SKM-1 treated with dmso at 0.1 percent for 144 hours (cell line): Measurements from ENCODE around the gene PITPNM1.
A peak's percentile ranks its signal among the peaks of the same experiment; 100 is the strongest.
"Not testable (repeated sequence)": the region's sequence is repeated elsewhere in the genome, so short reads cannot be mapped to it uniquely, and the experiment has no call there.

Experiments
- DNase-seq: peaks from one replicate; lab custom pipeline; 2025; ENCODE audit not compliant: unreplicated experiment; lab: John Stamatoyannopoulos, UW

PITPNM1 gene

GRCh38 chr11:67523556-67524479 lies 18.7 kb upstream of the PITPNM1 start:
- no peak for DNase-seq

- no peak for DNase-seq
These were observed 17.8 kb upstream of the PITPNM1 start, which contains the start of gene CABP2 for GRCh38 chr11:67522844-67523555. TSS of gene CABP2 (minus strand) at chr11:67523446. CDS start at chr11:67523326, 120 bp downstream.

GRCh38 chr11:67522338-67522737 lies 17.2 kb upstream of the PITPNM1 start:
- no peak for DNase-seq

- DNase-seq = no peak
These were observed 16.8 kb upstream of the PITPNM1 start for GRCh38 chr11:67521924-67522323.

- no peak for DNase-seq
These were observed 16.0 kb upstream of the PITPNM1 start for GRCh38 chr11:67520856-67521824.

- no peak for DNase-seq
These were observed 14.6 kb upstream of the PITPNM1 start for GRCh38 chr11:67519726-67520125.

- no peak for DNase-seq
These were observed 12.8 kb upstream of the PITPNM1 start for GRCh38 chr11:67517784-67518552.

GRCh38 chr11:67516806-67517205 lies 11.6 kb upstream of the PITPNM1 start:
- no peak for DNase-seq

GRCh38 chr11:67514116-67514515 lies 9.0 kb upstream of the PITPNM1 start:
- DNase-seq = no peak

- DNase-seq = not testable (repeated sequence)
These were observed 6.4 kb upstream of the PITPNM1 start for GRCh38 chr11:67511558-67511957.

GRCh38 chr11:67510023-67510345 lies 4.8 kb upstream of the PITPNM1 start:
- no peak for DNase-seq

GRCh38 chr11:67508486-67509121 lies 3.4 kb upstream of the PITPNM1 start:
- DNase-seq = peak; percentile 92

- DNase-seq = peak; percentile 95
These were observed 2.8 kb upstream of the PITPNM1 start, which contains the start of gene CDK2AP2 for GRCh38 chr11:67507864-67508485. TSS of gene CDK2AP2 (minus strand) at chr11:67508162. CDS start at chr11:67508082, 80 bp downstream.

- DNase-seq = no peak
These were observed 2.2 kb upstream of the PITPNM1 start for GRCh38 chr11:67507242-67507863.

- no peak for DNase-seq
These were observed 1.4 kb upstream of the PITPNM1 start for GRCh38 chr11:67506426-67507051.

- DNase-seq = peak; percentile 69
These were observed 638 bp upstream of the PITPNM1 start for GRCh38 chr11:67505605-67506396.
